Memory B cell (primary cell): ENCODE results near the gene SLC35B3.
"Not testable (repeated sequence)": the region's sequence is repeated elsewhere in the genome, so short reads cannot be mapped to it uniquely, and the experiment has no call there.

Experiments used
- ATAC-seq: fragments of 150-1000 bp; cut with Tn5 transposase; 2 replicates; pipeline ENCODE4 v1.10.0; 2021; ENCODE audit warnings: low read depth, mild to moderate bottlenecking, moderate library complexity
- DNase-seq, 2 donors: peaks; one replicate each; pipeline ENCODE4 v3.0.0; 2022; ENCODE audit warnings: low spot score in 2 of 2
- H3K27ac Mint-ChIP-seq: one replicate; pipeline ENCODE4 v1.8.0; 2022; ENCODE audit warnings: mild to moderate bottlenecking, moderate library complexity, mixed read lengths
- H3K27me3 Mint-ChIP-seq: one replicate; pipeline ENCODE4 v1.8.0; 2022; ENCODE audit warnings: mixed read lengths
- H3K36me3 Mint-ChIP-seq: one replicate; pipeline ENCODE4 v1.8.0; 2022; ENCODE audit warnings: mild to moderate bottlenecking, mixed read lengths
- H3K4me1 Mint-ChIP-seq: one replicate; pipeline ENCODE4 v1.8.0; 2022; ENCODE audit warnings: mixed read lengths
- H3K4me3 Mint-ChIP-seq: one replicate; pipeline ENCODE4 v1.8.0; 2022; ENCODE audit warnings: mild to moderate bottlenecking, moderate library complexity, mixed read lengths
- H3K9me3 Mint-ChIP-seq: one replicate; pipeline ENCODE4 v1.8.0; 2022; ENCODE audit warnings: mixed read lengths

Gene SLC35B3

DNA sequence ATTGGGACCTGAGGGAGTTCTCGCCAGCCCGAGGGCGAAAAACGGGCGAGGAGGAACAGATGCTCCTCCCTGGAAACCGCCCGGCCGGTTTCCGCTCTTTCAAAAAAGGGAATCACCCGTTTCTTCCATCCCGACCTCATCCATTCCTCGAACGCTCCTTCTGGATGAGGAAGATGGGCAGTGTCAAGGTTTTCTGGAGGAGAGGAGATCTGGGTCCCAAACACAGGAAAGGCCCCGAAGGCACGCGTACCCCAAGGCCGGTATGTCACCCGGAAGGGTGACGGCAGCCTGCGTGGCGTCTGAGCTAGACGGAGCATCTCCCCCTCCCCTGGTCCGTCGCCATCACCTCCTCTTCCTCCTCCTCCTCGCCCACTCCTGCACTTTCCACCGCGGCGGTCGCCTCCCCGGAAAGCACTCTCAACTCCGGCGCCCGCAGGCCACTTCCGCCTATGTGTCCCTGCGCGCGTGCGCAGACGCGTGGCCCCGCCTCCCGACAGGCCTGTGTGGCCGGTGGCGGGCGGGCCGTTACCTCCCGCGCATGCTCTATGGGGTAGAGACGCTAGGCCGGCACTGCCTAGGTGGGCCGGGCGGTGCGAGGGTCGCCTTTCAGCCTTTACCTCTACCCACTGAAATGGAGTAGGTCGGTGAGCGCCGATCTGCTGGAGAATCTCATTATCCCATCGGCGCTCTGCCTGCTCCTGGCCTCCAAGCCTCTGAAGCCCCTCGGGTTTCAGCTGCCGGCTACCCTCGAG lies at the start of gene SLC35B3:
Gene SLC35B3, minus strand, starts transcription at position 453 of the 752 bp plus-strand sequence.
- DNase-seq (peak; percentile 98), ATAC-seq (peak; percentile 92)
- Mint-ChIP-seq H3K27ac (peak within 1 kb of the TSS; percentile 99), H3K9me3 (peaks cover 1% of the 10 kb centered on the region), H3K36me3 (peaks cover 6% of the 10 kb centered on the region), H3K4me3 (peak within 1 kb of the TSS; percentile 95), H3K4me1 (peaks cover 28% of the 10 kb centered on the region), H3K27me3 (no peaks in the 10 kb centered on the region)

- DNase-seq (no peak), ATAC-seq (no peak)
- Mint-ChIP-seq H3K4me3 (no peak overlapping the region), H3K27ac (no peak overlapping the region), H3K9me3 (peaks cover 3% of the 10 kb centered on the region), H3K36me3 (peaks cover 2% of the 10 kb centered on the region), H3K27me3 (peaks cover 3% of the 10 kb centered on the region), H3K4me1 (peaks cover 2% of the 10 kb centered on the region)
Observed at GRCh38 chr6:8483650-8484049, 48.3 kb upstream of the SLC35B3 start.

DNA sequence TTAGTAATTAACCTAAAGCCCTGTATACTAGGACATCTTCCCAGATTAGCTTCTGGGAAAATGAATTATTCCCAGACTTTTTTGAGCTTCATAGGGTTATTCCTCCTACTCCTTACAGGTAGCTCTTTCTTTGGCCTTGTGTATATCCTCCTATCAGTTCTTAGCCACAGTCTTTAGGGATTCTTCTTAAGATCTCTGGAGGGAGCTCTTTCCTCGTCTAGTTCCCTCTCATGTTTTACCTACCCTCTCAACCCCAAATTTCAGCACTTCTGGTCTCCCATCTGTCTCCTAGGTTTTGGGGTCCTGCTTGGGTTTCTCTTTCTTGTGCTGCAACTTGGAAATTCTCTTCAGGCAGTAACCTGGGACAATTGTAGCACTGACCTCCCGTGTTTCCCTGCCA lies 46.4 kb upstream of the SLC35B3 start:
- Mint-ChIP-seq H3K36me3 (peaks cover 2% of the 10 kb centered on the region), H3K4me1 (peaks cover 2% of the 10 kb centered on the region), H3K9me3 (peaks cover 4% of the 10 kb centered on the region), H3K27ac (no peak overlapping the region), H3K27me3 (peaks cover 3% of the 10 kb centered on the region), H3K4me3 (no peak overlapping the region)
- ATAC-seq (no peak), DNase-seq (no peak)

GRCh38 chr6:8478418-8478817 lies 43.1 kb upstream of the SLC35B3 start:
- Mint-ChIP-seq H3K4me3 (no peak overlapping the region), H3K9me3 (peaks cover 4% of the 10 kb centered on the region), H3K27me3 (peaks cover 3% of the 10 kb centered on the region), H3K36me3 (peaks cover 2% of the 10 kb centered on the region), H3K4me1 (peaks cover 2% of the 10 kb centered on the region), H3K27ac (no peak overlapping the region)
- DNase-seq (no peak), ATAC-seq (no peak)

- Mint-ChIP-seq H3K9me3 (peaks cover 6% of the 10 kb centered on the region), H3K4me3 (no peak overlapping the region), H3K27ac (no peak overlapping the region), H3K36me3 (peaks cover 2% of the 10 kb centered on the region), H3K27me3 (no peaks in the 10 kb centered on the region), H3K4me1 (no peaks in the 10 kb centered on the region)
- no peak for DNase-seq
- ATAC-seq: no peak
Observed at GRCh38 chr6:8476656-8477055, 41.3 kb upstream of the SLC35B3 start.

DNA sequence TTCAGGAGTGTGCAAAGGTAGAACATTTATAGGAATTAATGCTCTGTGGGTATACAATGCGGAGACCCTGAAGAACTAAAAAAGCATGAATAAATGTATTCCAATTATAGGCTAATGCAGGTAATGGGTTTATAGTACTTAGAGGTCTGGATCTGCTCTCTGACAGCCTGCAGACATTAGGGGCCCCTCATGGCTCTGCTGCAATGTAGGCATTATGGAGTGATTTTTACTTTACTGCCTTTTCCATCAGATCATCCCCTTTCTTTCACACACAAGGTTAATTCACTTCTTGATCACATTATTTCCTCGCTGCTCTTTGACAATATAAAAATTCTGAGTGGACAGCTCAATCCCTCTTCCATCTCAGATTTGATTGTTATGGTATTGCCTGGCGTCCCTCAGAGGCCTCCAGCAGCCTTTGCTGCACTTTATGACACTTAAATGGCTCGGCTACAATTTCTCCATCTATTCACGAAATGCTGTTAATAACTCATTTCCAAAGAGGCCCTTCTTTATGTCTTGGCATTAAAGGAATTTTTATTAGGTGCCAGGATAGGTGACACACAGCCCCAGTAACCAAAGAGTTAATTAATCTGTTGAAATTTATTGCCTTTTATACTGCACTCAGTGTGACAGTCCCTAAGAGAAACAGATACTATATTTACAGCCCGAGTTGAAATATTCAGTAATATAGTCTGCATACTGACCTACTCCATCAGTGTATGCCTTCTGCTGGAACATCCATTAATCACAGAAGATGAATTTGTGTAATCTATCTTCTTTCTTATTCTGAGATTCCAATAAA lies 33.4 kb upstream of the SLC35B3 start:
- H3K4me1 Mint-ChIP-seq: no peaks in the 10 kb centered on the region
- H3K27ac Mint-ChIP-seq: no peak overlapping the region
- peaks cover 3% of the 10 kb centered on the region for H3K9me3 Mint-ChIP-seq
- DNase-seq (no peak), ATAC-seq (no peak)
- no peak overlapping the region for H3K4me3 Mint-ChIP-seq
- H3K27me3 Mint-ChIP-seq: peaks cover 4% of the 10 kb centered on the region
- no peaks in the 10 kb centered on the region for H3K36me3 Mint-ChIP-seq

DNA sequence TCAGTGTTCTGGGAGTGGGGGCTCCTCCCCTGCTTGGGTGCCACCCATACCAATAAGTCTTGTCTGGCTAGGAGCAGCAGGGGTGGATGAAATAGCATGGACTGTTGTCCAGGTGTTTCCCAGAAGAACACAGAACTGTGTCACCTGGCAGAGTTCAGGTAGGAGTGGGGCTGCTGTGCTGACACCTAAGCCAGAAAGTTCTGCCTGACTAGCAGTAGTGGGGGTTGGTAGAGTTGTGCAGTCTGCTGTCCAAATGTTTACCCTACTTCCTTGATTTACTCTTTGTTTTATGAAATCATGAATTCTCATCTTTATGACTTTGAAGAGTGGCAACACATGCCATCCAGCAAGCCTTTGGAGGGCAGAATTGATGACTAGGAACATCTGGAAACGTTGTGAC lies 27.3 kb upstream of the SLC35B3 start:
- Mint-ChIP-seq H3K4me1 (no peaks in the 10 kb centered on the region), H3K27me3 (peaks cover 6% of the 10 kb centered on the region), H3K4me3 (no peak overlapping the region), H3K27ac (no peak overlapping the region), H3K36me3 (peaks cover 2% of the 10 kb centered on the region), H3K9me3 (peaks cover 2% of the 10 kb centered on the region)
- no peak for DNase-seq
- ATAC-seq: no peak

DNA sequence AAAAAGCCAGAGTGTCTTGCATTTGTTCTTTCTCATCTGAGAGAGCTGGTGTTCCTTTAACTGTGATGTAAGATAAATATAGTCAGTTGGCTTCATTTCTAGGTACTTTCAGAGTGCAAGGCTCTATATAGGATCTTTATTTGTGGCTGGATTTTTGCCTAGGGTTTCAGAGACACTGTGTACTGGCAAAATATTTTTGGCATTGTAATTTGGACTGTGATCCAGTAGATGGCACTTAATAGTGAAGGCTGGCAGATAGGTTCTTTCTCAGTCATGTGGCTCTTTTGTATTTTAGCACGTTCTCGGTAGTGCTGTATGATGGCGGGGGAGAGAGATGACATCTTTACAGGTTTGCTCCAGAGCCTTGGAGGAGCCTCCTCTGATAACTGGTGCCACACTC lies 26.8 kb upstream of the SLC35B3 start:
- DNase-seq: no peak
- Mint-ChIP-seq H3K9me3 (peaks cover 3% of the 10 kb centered on the region), H3K27ac (no peak overlapping the region), H3K36me3 (peaks cover 2% of the 10 kb centered on the region), H3K27me3 (peaks cover 4% of the 10 kb centered on the region), H3K4me3 (no peak overlapping the region), H3K4me1 (no peaks in the 10 kb centered on the region)
- ATAC-seq: no peak

GRCh38 chr6:8446391-8446790 lies 11.0 kb upstream of the SLC35B3 start:
- Mint-ChIP-seq H3K9me3 (no peaks in the 10 kb centered on the region), H3K4me3 (no peak overlapping the region), H3K36me3 (peaks cover 2% of the 10 kb centered on the region), H3K27me3 (no peaks in the 10 kb centered on the region), H3K27ac (no peak overlapping the region), H3K4me1 (no peaks in the 10 kb centered on the region)
- ATAC-seq (no peak), DNase-seq (no peak)

- not testable (repeated sequence) for H3K36me3 Mint-ChIP-seq, H3K4me1 Mint-ChIP-seq, H3K27ac Mint-ChIP-seq
Observed at GRCh38 chr6:8445930-8446329, 10.6 kb upstream of the SLC35B3 start.

DNA sequence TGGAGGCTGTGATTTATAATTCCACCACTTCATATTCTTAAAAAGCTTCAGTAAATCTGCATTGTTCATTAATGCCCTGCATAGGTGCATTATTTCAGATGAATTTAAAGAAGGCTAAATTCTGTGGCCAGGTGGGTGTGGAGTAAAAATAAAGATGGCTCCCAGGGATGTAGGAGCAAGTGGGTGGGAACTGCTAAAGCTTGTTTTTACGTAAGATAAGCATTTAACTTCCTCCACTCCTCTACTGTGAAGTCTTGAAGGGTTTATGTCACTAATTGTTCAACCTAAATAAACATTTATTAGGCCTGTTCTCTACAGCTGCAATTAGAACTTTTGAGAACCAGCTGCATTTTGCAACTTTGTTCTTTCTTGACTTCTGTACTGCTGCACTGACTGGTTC lies 6.8 kb upstream of the SLC35B3 start:
- H3K4me3 Mint-ChIP-seq: no peak overlapping the region
- H3K27me3 Mint-ChIP-seq: no peaks in the 10 kb centered on the region
- H3K9me3 Mint-ChIP-seq: peaks cover 1% of the 10 kb centered on the region
- H3K36me3 Mint-ChIP-seq: peaks cover 2% of the 10 kb centered on the region
- DNase-seq: no peak
- H3K4me1 Mint-ChIP-seq: peaks cover 4% of the 10 kb centered on the region
- no peak overlapping the region for H3K27ac Mint-ChIP-seq
- no peak for ATAC-seq

More at GRCh38 chr6:8445930-8446329, 10.6 kb upstream of the SLC35B3 start:
- not testable (repeated sequence) for H3K4me3 Mint-ChIP-seq, DNase-seq, ATAC-seq, H3K9me3 Mint-ChIP-seq, H3K27me3 Mint-ChIP-seq

DNA sequence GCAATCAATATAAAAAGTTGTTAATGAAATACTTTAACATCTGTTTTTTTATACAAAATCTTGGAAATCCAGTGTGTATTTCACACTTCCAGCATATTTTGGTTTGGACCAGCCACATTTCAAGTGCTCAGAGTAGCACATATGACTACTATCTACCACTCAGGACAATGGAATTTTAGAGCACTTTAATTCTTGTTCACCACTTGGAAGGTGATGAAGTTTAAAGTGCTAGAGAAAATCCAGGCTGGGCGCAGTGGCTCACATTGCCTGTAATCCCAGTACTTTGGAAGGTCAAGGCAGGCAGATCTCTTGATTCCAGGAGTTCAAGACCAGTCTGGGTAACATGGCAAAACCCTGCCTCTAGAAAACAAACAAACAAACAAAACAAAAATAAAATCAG lies 6.1 kb upstream of the SLC35B3 start:
- ATAC-seq (no peak), DNase-seq (no peak)
- no peak overlapping the region for H3K27ac Mint-ChIP-seq
- no peak overlapping the region for H3K4me3 Mint-ChIP-seq
- no peaks in the 10 kb centered on the region for H3K27me3 Mint-ChIP-seq
- peaks cover 4% of the 10 kb centered on the region for H3K4me1 Mint-ChIP-seq
- peaks cover 2% of the 10 kb centered on the region for H3K36me3 Mint-ChIP-seq
- peaks cover 1% of the 10 kb centered on the region for H3K9me3 Mint-ChIP-seq

GRCh38 chr6:8439601-8440268 lies 4.4 kb upstream of the SLC35B3 start:
- Mint-ChIP-seq H3K27me3 (no peaks in the 10 kb centered on the region), H3K4me3 (no peak overlapping the region), H3K9me3 (peaks cover 1% of the 10 kb centered on the region), H3K36me3 (peaks cover 2% of the 10 kb centered on the region), H3K27ac (no peak overlapping the region), H3K4me1 (peaks cover 13% of the 10 kb centered on the region)
- ATAC-seq (no peak), DNase-seq (no peak)

- H3K36me3 Mint-ChIP-seq: no peaks in the 10 kb centered on the region
- H3K4me3 Mint-ChIP-seq: no peak overlapping the region
- peaks cover 21% of the 10 kb centered on the region for H3K4me1 Mint-ChIP-seq
- DNase-seq (no peak), ATAC-seq (no peak)
- peaks cover 1% of the 10 kb centered on the region for H3K9me3 Mint-ChIP-seq
- H3K27me3 Mint-ChIP-seq: no peaks in the 10 kb centered on the region
- H3K27ac Mint-ChIP-seq: no peak overlapping the region
Observed at GRCh38 chr6:8437813-8438212, 2.5 kb upstream of the SLC35B3 start.
